Breast epithelium (tissue), 3 donors: ENCODE results near the gene ZMYND8.

Experiments used
- POLR2A ChIP-seq: fragments of 450-650 bp; IDR thresholded peaks from one replicate; pipeline ENCODE4 v1.6.1; 2016; ENCODE audit warnings: antibody characterized with exemption, mild to moderate bottlenecking, moderate library complexity
- POLR2AphosphoS5 ChIP-seq, 3 donors: sonication (generic); formaldehyde crosslinking; IDR thresholded peaks; one replicate each; pipeline ENCODE4 v1.6.1; 2017; ENCODE audit warnings: antibody characterized with exemption in 3 of 3

DNA sequence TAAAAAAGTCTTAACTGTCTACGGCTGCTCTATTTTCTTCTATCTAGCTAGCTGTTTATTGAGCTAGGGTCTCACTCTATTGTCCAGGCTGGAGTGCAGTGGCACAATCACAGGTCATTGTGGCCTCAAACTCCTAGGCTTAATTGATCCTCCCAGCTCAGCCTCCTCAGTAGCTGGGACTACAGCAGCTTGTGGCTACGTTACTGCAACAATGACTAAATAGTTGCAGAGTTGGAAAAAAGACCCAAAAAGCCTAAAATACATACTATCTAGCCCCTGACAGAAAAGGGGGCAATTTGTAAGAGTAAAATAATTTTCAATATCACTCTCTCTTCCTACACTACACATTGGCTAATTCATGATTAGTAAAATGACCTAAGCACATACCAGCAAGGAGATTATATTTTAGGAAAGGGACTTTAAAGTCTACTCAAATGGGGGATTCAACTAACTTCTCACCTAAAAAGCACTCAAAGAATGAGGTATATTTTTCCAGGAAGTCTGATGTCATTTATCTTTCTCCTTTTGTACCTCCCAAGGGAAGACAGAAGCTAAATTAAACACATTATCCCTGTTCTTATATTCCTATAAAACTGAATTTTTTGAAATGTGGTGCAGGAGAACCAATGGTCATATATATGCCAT is 82.8 kb downstream of the ZMYND8 start:
- TF ChIP-seq POLR2AphosphoS5 (IDR thresholded peaks at IDR 0.05), result no peak
- no peak for TF ChIP-seq POLR2A
